Fibroblast of pulmonary artery (primary cell): ENCODE results near the gene ZNF827.

ENCODE experiments used
- DNase-seq: peaks from one replicate; pipeline ENCODE4 v3.0.0-alpha.2; 2010; ENCODE audit warnings: low read depth
- H3K4me3 ChIP-seq: replicated peaks from 2 replicates; pipeline ENCODE4 v1.5.1; 2011; ENCODE audit warnings: low read depth, mild to moderate bottlenecking, control low read depth, low read length, moderate library complexity
- TF ChIP-seq, protein P1 (sequence below): IDR thresholded peaks from 2 replicates; pipeline ENCODE4 v1.5.1; 2011; ENCODE audit warnings: mild to moderate bottlenecking, control low read depth, low read length, inconsistent platforms; ENCODE audit errors: missing control alignments

Gene ZNF827

GRCh38 chr4:145957302-145957701 lies 18.7 kb upstream of the ZNF827 start:
- no peak for DNase-seq
- no peak overlapping the region for H3K4me3 ChIP-seq
- TF ChIP-seq, protein P1, sequence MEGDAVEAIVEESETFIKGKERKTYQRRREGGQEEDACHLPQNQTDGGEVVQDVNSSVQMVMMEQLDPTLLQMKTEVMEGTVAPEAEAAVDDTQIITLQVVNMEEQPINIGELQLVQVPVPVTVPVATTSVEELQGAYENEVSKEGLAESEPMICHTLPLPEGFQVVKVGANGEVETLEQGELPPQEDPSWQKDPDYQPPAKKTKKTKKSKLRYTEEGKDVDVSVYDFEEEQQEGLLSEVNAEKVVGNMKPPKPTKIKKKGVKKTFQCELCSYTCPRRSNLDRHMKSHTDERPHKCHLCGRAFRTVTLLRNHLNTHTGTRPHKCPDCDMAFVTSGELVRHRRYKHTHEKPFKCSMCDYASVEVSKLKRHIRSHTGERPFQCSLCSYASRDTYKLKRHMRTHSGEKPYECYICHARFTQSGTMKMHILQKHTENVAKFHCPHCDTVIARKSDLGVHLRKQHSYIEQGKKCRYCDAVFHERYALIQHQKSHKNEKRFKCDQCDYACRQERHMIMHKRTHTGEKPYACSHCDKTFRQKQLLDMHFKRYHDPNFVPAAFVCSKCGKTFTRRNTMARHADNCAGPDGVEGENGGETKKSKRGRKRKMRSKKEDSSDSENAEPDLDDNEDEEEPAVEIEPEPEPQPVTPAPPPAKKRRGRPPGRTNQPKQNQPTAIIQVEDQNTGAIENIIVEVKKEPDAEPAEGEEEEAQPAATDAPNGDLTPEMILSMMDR = no peak

DNA sequence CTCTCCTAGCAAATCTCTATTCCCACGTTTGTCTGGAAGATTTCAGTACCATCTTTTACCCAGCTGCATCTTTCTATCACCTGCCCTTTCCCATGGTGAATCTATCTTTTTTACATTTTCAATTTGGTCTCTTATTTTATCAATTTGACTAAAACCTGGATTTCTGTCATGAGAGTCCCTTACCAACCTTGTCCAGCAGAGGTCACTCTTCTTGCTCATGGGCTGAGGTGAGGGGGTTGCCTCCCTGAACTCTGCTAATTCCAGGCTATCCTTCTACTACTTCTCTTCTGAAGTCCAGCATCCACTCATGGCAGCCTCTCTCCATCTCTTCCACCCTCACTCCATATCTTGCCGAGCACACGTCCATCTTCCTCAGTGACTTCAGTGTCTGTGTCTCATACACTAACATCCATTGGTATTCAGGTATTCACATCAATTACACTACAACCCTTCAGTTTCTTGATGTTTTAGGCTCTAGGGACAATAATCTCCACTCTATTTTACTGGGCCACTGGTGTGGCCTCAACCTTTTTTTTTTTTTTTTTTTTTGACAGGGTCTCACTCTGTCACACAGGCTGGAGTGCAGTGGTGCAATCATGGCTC lies 17.8 kb upstream of the ZNF827 start:
- DNase-seq = peak; percentile 59
- no peak overlapping the region for H3K4me3 ChIP-seq
- TF ChIP-seq, protein P1 = peak; percentile 85

- DNase-seq = peak; percentile 91
- TF ChIP-seq, protein P1 = no peak
- no peak overlapping the region for H3K4me3 ChIP-seq
These were observed 16.3 kb upstream of the ZNF827 start for GRCh38 chr4:145954924-145955339.

- TF ChIP-seq, protein P1 = no peak
- peak; percentile 73 for DNase-seq
These were observed 13.3 kb upstream of the ZNF827 start for GRCh38 chr4:145951931-145952330.

GRCh38 chr4:145945431-145946155 lies 7.0 kb upstream of the ZNF827 start:
- no peak for DNase-seq
- H3K4me3 ChIP-seq = no peak overlapping the region
- TF ChIP-seq, protein P1 = no peak

More at GRCh38 chr4:145951931-145952330, 13.3 kb upstream of the ZNF827 start:
- no peak overlapping the region for H3K4me3 ChIP-seq

DNA sequence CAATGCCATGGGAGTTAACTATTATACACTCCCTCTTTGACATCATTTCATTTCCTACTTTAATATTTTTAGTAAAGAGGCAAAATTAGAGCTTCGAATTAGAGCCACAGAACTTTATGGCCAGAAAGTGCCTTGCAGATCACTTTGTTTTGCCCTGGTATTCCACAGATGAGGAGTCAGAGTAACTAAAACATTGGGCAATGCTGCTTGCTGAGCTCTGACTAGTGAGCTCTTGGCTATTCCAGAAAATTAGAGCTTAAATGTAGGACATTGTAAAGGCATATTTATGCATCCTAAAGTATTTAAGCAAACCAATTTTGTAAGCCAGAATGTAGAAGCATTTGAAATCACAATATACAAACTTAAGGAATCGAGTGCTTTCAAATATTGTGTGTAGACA lies 6.3 kb upstream of the ZNF827 start:
- no peak for DNase-seq
- no peak overlapping the region for H3K4me3 ChIP-seq
- TF ChIP-seq, protein P1 = no peak
